Lower lobe of right lung (tissue), 2 donors: ENCODE measurements around the gene TGFA. TPM values are rescaled to one million over a fixed set of nuclear protein-coding genes. Genes with fewer than 3 reads are reported as not detected.

Experiments used
- ATAC-seq, 2 donors: fragments of 200-7000 bp; cut with Tn5 transposase; one replicate each; pipeline ENCODE4 v1.9.1; 2020 to 2022; ENCODE audit warnings: mild to moderate bottlenecking in 2 of 2, moderate library complexity in 2 of 2
- DNase-seq: peaks from one replicate; pipeline ENCODE4 v3.0.0-alpha.2; 2020
- H3K27ac ChIP-seq: fragments of 200-600 bp; one replicate; pipeline ENCODE4 v1.8.0; 2022
- H3K27me3 ChIP-seq: fragments of 200-600 bp; one replicate; pipeline ENCODE4 v1.8.0; 2022; ENCODE audit warnings: low read depth
- H3K36me3 ChIP-seq: fragments of 200-600 bp; one replicate; pipeline ENCODE4 v1.8.0; 2022; ENCODE audit warnings: mild to moderate bottlenecking
- H3K4me1 ChIP-seq: fragments of 200-600 bp; one replicate; pipeline ENCODE4 v1.8.0; 2022
- H3K4me3 ChIP-seq: fragments of 200-600 bp; one replicate; pipeline ENCODE4 v1.8.0; 2022; ENCODE audit warnings: mild to moderate bottlenecking
- H3K9me3 ChIP-seq: fragments of 200-600 bp; one replicate; pipeline ENCODE4 v1.8.0; 2022
- CTCF ChIP-seq: fragments of 200-600 bp; IDR thresholded peaks from one replicate; pipeline ENCODE4 v1.8.0; 2022; ENCODE audit warnings: antibody characterized with exemption, mild to moderate bottlenecking
- intact Hi-C: fragments of 100-400 bp; cut with DNase I; formaldehyde crosslinking; loops from one replicate; pipeline ENCODE4 v1.11.0; 2022
- total RNA-seq: library from RNA; stranded (reverse); fragmentation: NEBNext Ultra II Directional; extraction: Animal tissue kit (Norgen Biotek cat#: 25700); gene quantifications from one replicate; pipeline ENCODE4 v1.2.1, GENCODE V29; 2021
- donor health status: DM: no; HTN: yes; CAD: no; lungs with severe emphysema.

TGFA gene
- total RNA-seq, 1 donor from 2014 or later = 8.2 TPM

- Histone ChIP-seq H3K36me3 (no peaks in the 10 kb centered on the region), H3K27me3 (no peaks in the 10 kb centered on the region), H3K27ac (no peak overlapping the region), H3K4me3 (no peak overlapping the region), H3K4me1 (peaks cover 42% of the 10 kb centered on the region), H3K9me3 (no peaks in the 10 kb centered on the region)
- no peak for TF ChIP-seq CTCF
- intact Hi-C loops = no loop called here
- ATAC-seq (no peak), DNase-seq (no peak)
Measured at GRCh38 chr2:70526126-70526525, 27.5 kb downstream of the TGFA start.

GRCh38 chr2:70525032-70525431 lies 28.6 kb downstream of the TGFA start:
- no peaks in the 10 kb centered on the region for H3K27me3 ChIP-seq
- ATAC-seq = peak in 1 of 2 donors; percentile 3
- intact Hi-C loops = no loop called here
- peaks cover 34% of the 10 kb centered on the region for H3K4me1 ChIP-seq
- no peaks in the 10 kb centered on the region for H3K9me3 ChIP-seq
- DNase-seq = no peak
- no peak for TF ChIP-seq CTCF
- no peaks in the 10 kb centered on the region for H3K36me3 ChIP-seq
- peak overlapping the region; percentile 53 for H3K27ac ChIP-seq
- no peak overlapping the region for H3K4me3 ChIP-seq

GRCh38 chr2:70523996-70524965 lies 29.3 kb downstream of the TGFA start:
- peak overlapping the region; percentile 53 for H3K27ac ChIP-seq

GRCh38 chr2:70523672-70523995 lies 30.0 kb downstream of the TGFA start:
- DNase-seq (no peak), ATAC-seq (peak in 1 of 2 donors; percentile 2)
- Histone ChIP-seq H3K4me3 (no peak overlapping the region), H3K27me3 (no peaks in the 10 kb centered on the region), H3K27ac (no peak overlapping the region), H3K9me3 (no peaks in the 10 kb centered on the region), H3K4me1 (peaks cover 27% of the 10 kb centered on the region), H3K36me3 (no peaks in the 10 kb centered on the region)
- intact Hi-C loops = no loop called here
- no peak for TF ChIP-seq CTCF

More at GRCh38 chr2:70523996-70524965, 29.3 kb downstream of the TGFA start:
- Histone ChIP-seq H3K4me1 (peaks cover 27% of the 10 kb centered on the region), H3K9me3 (no peaks in the 10 kb centered on the region), H3K27me3 (no peaks in the 10 kb centered on the region), H3K36me3 (no peaks in the 10 kb centered on the region), H3K4me3 (no peak overlapping the region)
- intact Hi-C loops = no loop called here
- ATAC-seq (peak; percentile 90 to 93), DNase-seq (peak; percentile 77)
- TF ChIP-seq CTCF = no peak

GRCh38 chr2:70522627-70523026 lies 31.0 kb downstream of the TGFA start:
- ATAC-seq = no peak
- Histone ChIP-seq H3K4me3 (no peak overlapping the region), H3K4me1 (peaks cover 27% of the 10 kb centered on the region), H3K27ac (no peak overlapping the region), H3K36me3 (no peaks in the 10 kb centered on the region), H3K9me3 (no peaks in the 10 kb centered on the region), H3K27me3 (no peaks in the 10 kb centered on the region)
- no peak for DNase-seq
- intact Hi-C loops = no loop called here
- no peak for TF ChIP-seq CTCF
